Keratinocyte (primary cell): ENCODE data around the gene TMEM138.

ENCODE experiments used
- CTCF ChIP-seq, 3 experiments: IDR thresholded peaks in 1 of 3; conservative IDR thresholded peaks in 1 of 3; optimal IDR thresholded peaks in 1 of 3; 2 replicates in 2 of 3; 3 replicates in 1 of 3; pipeline versions ENCODE3 to v1.5.1; 2011; ENCODE audit warnings: low read length in 3 of 3, mild to moderate bottlenecking in 3 of 3, moderate library complexity in 2 of 3, control low read depth in 1 of 3, inconsistent platforms in 1 of 3; ENCODE audit not compliant: insufficient read depth in 2 of 3; ENCODE audit errors: extremely low read depth in 1 of 3
- EZH2 ChIP-seq: IDR thresholded peaks from one replicate; pipeline ENCODE4 v1.6.1; 2012; ENCODE audit warnings: inconsistent platforms, mild to moderate bottlenecking, low read length, moderate library complexity

- TF ChIP-seq CTCF (optimal IDR thresholded peaks at IDR 0.05 in 1 of 3, IDR thresholded peaks at IDR 0.05 in 1 of 3, conservative IDR thresholded peaks at IDR 0.05 in 1 of 3; ENCODE audit: extremely low read depth in 1 of 3, insufficient read depth in 2 of 3, low read length in 3 of 3): no peak
- TF ChIP-seq EZH2: no peak
These were observed 335 bp downstream of the TMEM138 start for GRCh38 chr11:61362542-61362875.
